ENCODE measurements around the gene WNK2.
"Not testable (repeated sequence)": the region's sequence is repeated elsewhere in the genome, so short reads cannot be mapped to it uniquely, and the experiment has no call there.

The WNK2 gene

DNA sequence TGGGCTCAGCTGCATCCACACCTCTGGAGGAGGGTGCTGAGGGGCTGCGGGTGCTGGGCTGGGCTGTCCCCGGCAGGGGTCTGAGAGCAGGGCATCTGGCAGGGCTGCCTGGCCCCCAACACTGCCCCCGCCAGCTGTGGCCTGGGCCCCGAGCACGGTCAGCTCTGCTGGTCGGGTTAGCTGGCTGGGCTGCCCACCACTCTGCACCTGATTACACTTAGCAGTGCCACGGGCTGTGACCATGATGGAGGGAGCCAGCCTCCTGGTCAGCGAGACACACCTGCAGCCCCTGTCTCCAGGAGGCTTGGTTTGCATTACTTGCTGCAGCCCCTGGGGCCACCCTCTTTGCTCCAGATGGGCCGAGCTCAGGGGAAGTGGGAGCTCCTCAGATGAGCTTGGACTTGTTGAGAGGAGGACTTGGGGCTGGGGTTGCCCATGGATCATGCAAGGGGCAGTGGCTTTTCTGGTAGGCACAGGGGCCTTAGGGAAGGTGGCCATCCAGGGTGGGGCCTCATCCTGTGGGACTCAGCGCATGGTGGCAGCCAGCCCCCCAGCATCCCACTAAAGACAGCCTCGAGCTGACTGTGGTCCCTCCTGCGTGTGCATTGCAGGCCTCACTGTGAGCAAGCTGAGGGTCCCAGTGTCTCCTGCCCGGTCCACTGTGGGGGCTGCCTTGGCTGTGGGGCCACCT is 135.5 kb downstream of the WNK2 start:
- peak; percentile 5 for DNase-seq

DNA sequence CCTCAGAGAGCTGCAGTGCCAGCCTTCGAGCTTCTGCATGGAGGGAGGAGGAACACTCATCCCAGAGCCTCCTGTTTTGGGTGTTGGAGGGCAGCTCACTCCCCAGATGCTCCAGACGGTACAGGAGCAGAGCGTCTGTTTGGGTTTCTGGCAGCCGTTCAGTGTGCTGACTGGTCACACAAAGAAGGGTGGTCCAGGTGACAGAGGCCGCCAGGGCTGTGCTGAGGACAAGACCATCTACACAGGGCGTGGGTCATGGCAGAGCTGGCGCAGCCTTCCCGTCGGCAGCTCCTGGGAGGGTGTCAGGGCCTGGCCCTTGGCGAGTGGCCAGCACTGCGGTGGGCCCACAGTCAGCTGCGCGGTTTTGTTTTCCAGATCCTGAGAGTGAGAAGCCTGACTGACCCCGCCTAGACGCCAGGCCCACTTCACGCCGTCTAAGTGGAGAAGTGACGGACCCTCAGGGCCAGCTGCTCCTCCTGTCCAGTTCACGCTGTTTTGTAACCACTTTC is 136.1 kb downstream of the WNK2 start:
- peak; percentile 52 for DNase-seq

DNA sequence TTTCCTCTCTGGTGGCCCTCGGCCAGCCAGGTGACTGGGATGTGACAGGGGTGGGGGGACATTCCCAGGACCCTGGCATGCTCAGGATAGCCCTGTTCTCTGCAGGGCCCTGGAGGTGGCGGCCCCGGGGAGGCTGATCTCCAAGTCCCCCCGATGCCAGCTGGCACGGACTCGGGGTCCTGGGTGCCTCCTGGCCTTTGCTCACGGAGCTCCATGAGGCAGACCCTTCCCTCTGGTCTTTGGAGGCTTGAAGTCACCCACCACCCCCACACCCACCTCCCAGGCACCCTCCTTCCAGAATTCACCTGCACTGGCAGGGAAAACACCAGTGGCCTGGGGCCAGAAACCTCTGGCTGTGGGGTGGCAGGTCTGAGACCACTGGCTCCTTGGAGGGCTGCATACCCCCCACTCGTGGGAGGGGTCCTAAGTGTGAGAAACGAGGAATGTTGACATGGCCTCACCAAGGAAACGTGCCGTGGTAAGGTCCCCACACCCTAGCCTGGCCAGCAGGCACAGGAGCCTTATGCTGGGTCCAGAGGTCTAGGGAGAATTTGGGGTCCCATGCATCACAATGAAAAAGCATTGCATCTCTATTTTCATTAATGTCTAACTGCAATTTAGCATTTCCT is 136.8 kb downstream of the WNK2 start:
- no peak for DNase-seq

DNA sequence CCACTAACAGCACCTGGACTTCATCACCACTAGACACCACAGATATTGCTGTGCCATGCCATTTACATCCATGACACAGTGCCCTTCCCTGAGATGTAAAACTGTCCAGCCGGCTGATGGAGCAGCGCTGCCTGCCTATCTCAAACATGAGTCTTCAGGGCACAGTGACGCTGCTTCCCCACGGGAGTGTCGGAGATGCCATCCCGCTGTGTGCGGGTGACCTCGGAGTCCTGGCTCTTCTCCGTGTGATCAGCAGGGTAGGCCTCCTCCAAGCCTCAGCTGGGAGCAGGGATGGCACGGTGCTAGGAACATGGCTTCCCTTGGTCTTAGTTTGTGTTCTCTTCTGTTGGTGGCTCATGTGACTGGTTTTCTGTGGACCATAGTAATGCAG is 137.3 kb downstream of the WNK2 start:
- DNase-seq, result no peak

DNA sequence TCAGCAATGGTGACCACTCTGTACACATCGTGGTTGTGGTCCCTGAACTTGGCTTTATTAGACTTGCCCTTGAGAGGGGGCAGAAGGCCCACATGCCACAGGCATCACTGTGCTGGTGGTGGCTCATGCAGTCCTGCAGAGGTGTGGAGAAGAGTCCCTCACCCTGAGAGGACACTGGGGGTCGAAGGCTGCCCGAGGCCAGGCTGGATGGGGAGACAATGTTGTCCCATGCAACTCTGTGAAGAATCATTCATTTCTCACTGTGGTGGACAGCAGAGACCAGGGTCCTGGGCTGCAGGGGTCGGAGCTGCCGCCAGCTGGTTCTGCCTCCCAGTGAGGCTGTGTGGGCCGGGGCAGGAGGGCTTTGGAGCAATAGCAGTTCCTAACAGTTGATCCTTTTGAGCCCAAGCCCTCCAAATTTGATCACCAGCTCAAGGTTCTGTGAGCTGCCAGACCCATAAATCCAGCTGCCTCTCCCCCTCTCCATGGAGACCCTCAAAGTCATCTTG is 139.6 kb downstream of the WNK2 start:
- not testable (repeated sequence) for DNase-seq

DNA sequence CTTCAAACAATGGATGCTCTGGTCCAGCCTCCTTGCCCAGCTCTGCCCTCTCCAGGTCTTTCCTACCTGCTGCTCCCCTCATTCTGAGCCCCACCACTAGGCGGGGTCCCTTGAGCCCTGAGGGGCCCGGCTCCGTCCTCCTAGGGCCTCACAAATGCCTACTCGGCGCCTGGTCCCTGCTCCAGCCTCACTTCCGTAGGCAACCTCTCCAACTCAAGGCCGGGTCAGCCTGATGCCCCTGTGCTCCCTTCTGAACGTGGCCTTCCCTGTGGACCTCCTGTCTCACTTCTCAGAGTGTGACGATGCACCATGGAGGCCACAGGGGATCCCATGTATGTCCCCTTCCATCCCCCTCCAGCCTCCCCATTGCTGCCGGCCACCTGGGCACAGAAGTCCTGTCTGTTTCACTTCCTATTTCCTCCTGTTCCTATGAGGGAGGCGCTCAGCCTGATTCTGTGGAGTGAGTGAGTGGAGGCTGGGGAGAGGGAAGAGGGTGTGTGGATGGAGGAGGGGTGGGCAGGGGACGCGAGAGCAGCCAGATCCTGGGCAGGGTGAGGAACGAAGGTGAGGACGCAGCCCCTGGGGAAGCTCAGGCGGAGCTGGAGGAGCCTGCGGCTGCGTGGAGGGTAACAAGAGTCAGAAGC is 140.4 kb downstream of the WNK2 start:
- no peak for DNase-seq

DNA sequence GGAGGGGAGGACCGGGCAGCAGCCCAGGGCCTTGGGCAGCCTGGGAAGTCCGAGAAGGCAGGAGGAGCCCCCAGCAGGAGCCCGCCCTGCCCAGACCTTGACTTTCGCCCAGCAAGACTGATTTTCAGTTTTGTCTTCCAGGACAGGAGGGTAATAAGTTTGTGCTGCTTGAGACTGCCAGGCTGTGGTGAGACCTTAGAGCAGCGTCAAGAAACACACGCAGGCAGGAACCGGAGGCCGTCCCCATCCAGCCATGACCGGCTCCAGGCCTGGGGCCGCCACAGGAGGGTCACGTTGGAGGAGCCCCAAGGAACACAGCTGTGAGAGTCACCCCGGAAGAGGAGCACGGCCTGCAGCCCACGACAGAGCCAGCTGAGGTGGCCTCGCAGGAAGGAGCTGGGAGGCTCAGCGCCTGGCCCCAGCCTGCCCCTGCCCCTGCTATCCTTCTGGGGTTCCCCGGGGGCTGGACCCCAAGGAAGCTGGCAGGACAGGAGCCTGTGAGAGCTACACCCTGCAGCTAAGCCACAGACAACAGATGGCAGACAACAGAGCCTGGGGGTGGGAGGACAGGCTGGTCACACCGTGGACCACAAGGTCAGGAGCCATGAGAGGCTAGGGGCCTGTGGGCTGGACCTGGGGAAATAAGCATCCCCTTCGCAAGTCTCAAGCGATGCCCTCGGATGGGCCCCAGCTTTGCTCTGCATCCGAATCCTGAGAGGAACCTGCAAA is 141.5 kb downstream of the WNK2 start:
- DNase-seq, result no peak

DNA sequence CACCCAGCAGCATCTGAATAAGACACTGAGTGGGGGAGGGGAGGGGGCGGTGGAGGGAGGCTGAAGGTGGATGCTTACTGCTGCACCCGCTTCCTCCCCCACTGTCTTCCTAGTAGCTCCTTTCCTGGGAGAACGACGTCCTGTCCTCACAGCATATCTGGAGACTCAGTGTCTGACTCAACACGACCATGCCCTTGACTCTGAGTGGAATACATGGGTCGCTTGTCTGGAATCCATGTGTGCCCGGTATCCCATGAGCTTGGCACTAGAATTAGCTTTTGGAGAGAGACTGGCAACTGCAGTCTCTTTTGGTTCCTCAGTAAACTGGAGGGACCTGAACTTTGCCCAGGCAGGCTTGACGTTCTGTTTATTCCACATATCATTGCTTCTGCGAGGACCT is 142.1 kb downstream of the WNK2 start:
- DNase-seq, result no peak

DNA sequence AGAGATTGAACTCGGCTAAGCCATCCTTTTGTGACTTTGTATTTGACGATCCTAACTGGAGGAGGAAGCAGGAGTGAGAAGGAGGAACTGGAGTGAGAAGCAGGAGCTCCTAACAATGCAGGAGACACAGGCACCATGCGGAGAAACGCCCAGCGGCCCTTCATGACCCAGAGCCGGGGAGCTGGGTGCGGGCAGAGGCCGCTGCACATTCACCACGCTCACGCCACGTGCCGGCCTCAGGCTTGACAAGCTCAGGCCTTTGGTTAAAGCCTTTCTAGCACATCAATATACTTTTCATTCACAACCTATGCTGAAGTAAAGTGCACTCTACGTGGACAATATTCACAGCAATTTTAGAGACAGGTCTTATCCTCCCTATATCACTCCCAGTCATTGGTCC is 142.7 kb downstream of the WNK2 start:
- DNase-seq, result no peak

DNA sequence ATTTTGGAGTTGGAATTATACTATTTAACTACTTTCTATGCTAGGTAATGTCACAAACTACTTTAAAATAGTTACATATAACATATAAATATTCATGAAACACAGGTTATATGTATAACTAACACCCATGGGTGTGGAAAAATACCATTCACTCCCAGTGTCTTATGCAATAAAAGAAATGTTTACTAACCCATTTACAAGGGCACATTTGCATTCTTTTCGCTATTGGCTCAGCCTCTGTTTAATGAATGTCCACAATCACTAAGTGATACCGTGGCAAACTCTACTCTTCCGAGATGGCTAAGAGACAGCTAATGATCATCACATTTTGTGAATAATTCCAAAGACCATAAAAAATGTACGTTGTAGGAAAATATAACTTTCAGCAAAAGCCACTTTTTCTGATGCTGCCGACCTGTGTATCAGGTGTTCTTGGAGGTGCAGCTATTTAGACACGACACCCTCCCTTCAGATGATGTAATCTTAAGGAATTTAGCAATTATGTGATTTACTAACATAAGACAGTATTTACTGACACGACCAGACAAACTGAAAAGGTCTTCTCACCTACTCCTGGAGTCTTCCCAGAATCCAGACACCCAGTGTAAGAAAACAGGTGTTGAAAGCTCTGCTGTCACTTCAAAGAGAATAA is 145.8 kb downstream of the WNK2 start:
- no peak for DNase-seq

DNA sequence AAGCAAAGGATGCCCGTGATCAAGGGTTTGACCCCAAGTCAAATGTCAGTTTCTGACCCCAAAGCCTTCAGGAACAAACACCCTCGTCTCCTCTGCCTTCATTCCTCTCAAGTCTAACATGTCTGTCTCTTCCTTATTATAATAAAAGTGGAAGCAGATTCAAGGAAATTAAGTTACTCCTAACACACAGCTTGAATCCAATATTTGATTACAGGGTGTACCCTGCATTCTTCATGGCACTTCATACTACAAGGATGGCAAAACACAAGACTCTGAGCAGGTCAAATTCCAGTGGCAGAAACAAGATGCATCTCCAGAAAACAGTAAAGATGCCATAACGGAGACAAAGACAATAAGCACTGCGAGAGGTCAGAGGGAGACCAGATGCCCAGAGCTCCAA is 148.4 kb downstream of the WNK2 start:
- no peak for DNase-seq

DNA sequence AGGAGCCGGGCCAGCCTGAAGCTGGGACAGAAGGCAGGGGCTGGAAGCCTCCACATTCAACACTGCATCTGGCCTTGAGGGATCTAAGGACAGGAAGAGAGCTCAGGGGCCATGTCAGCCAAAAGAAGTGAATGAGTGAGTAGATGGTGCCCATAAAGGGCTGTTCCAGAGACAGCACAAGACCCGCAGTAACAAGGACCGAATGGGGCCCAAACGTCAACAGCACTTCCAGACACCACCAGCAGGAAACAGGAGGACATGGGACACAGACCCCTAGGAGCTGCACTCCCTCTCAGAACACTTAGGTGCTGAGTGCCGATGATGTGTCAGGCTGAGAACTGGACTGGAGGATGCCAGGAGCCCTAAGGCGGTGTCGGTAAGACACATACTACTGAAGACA is 152.8 kb downstream of the WNK2 start:
- DNase-seq, result no peak

DNA sequence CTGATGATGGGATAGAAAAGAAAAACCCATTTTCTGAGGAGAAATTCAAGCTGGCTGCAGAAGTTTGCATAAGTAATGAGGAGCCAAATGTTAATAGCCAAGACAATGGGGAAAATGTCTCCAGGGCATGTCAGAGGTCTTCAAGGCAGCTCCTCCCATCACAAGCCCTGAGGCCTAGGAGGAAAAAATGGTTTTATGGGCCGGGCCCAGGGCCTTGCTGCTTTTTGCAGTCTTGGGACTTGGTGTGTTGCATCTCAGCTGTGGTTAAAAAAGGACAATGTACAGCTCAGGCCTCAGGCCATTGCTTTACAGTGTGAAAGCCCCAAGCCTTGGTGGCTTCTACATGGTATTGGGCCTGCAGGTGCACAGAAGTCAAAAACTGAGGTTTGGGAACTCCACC is 154.3 kb downstream of the WNK2 start:
- not testable (repeated sequence) for DNase-seq

DNA sequence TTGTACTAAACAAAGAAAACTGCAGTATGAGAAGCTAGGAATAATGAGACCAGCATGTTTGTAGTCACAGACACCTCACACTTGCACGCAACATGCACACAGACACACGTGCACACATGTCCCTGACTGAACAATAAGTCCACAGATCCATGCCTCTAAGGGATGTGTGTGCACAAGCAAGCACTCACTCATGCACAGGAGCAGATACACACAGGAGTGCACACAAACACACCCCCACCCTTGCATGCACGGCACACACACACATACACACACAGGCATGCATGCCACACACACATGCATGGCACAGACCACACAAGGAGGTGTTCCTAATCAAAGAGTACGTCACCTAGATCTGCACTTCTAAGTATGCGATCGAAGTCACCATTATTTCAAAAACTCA is 156.2 kb downstream of the WNK2 start:
- DNase-seq, result no peak

DNA sequence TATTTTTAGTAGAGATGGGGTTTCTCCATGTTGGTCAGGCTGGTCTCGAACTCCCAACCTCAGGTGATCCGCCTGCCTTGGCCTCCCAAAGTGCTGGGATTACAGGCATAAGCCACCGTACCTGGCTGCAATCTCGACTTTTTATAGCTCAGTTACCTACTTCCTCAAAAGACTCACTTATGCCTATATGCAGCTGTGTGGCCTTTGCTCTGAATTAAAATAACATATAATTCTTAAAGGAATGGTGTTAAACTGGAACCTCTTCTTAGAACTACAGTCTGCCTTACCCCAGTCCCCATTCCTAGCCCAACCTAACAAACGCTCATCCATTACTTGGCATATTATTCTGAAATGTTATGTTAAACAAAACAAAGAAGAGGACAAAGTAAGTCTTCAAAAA is 157.9 kb downstream of the WNK2 start:
- DNase-seq, result not testable (repeated sequence)

DNA sequence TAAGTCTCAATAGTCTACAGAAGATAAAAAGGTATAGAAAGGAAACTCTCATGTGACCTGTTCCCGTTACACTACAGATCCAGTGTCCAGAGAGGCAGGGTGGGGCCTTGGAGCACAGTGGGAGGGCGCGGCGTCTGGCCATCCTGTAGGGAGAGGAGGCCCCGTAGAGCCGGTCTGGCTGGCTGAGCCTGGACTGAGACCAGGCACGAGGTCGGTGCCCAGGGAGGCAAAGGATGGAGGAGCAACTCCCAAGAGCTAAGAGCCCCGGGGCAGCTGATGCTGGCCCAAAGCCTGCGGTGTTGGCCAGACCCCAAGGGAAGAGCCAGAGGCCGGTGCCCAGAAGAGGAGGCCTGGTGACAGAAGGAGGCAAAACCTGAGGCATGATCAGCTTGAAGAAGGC is 158.5 kb downstream of the WNK2 start:
- not testable (repeated sequence) for DNase-seq

DNA sequence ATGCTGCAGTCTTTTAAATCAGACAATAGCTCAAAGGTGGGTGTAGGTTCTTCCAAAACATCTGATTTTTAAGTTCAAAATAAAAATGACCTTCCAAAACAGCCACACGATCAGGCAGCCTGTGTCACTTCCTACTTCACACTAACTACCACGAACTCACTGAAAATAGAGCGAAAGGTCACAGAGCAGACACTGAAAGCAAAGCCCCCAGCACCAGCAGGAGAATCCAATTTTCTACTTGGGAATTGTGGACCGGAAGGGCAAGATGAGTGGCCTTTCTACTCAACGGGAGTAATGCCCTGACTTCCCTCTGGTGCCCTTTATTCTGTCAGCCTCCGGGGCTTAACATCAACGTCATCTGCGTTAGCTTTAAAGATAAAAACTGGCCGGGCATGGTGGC is 159.7 kb downstream of the WNK2 start:
- DNase-seq, result no peak

DNA sequence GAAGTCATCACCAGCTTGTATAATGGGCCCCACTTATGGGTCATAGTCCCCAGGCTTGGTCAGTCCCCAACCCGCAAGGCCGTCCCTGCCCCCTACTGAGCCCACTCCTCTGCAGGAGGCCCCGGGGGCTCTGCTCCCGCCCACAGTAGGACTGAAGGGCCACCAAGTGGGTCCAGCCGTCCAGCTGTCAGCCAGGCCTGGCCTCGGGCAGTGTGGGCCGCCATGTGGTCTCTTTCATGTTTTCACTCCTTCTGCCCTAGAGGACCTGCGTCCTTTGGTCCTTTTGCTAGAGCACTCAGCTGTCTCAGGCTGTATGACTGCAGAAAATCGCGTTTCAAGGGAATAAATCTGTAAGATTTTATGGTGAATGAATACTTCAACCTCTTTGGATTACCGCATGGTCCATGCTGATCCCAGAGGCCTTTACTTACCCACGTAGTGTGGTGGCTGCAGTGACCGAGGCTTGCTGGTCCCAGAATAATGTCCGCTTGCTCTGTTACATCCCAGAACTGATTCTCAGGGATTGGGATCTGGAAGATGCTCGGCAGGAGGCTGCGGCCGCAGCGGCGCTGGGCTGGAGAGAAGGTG is 161.8 kb downstream of the WNK2 start:
- no peak for DNase-seq

DNA sequence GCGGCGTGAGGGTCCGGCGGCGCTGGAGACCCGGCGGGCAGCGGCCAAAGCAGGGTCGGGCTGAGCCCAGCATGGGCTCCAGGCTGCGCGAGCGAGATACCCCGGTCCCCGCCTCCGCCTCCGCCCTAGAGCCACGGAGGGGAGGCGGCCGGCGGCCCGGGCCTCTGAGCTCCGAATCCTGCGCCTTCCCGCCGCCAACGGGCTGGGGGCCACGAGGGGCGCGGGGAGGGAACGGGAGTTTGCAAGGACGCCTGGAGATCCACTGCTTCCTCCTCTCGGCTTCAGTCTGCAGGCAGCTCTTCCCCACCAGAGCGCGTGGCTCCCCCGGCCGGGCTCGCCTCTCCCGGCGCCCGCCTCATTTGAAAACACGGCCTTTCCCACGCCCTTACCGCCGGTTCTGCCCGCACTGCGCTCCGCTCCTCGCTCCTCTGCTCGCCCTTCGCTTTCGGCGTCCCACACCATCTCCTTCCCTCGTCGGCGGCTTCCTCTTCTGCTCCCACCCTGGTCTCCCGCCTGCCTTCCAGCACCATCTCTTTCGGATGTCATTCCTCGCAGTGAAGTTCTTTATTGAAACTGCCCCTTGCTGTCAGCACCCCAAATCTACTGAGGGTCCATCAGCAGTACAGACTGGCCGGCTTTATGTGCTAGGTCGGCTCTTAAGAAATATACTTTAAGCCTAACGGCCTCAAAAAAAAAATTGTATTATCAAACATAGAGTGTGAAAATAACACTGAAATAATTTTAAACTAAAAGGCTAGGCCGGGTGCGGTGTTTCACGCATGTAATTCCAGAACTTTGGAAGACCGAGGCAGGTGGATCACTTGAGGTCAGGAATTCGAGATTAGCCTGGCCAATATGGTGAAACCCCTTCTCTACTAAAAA is 162.5 kb downstream of the WNK2 start:
- DNase-seq, result no peak

DNA sequence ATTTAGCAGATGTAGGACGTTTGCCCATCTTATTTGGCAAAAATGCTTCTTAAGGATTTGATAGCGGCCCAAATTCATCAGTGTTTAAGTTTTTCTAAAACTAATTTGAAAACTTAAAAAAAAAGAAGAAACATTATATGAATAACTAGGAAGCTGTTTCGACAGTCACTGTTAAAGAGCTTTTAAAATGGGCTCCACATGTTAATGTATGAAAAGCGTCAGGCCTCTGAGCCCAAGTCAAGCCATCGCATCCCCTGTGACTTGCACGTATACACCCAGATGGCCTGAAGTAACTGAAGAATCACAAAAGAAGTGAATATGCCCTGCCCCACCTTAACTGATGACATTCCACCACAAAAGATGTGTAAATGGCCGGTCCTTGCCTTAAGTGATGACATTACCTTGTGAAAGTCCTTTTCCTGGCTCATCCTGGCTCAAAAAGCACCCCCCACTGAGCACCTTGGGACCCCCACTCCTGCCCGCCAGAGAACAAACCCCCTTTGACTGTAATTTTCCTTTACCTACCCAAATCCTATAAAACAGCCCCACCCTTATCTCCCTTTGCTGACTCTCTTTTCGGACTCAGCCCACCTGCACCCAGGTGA is 163.5 kb downstream of the WNK2 start:
- not testable (repeated sequence) for DNase-seq
